HCT116 (cell line): ENCODE results near the gene TTLL5. TPM values are rescaled to one million over a fixed set of nuclear protein-coding genes. Genes with fewer than 3 reads are reported as not detected.

ENCODE experiments used
- ATAC-seq: fragments of 200-7000 bp; cut with Tn5 transposase; 2 replicates; pipeline ENCODE4 v1.9.1; 2020; ENCODE audit warnings: mild to moderate bottlenecking, moderate library complexity
- BruUV-seq: library from RNA; stranded (reverse); fragments of 400-500 nt; replicated peaks from 2 replicates; lab custom pipeline; 2021; lab: Mats Ljungman, UMichigan
- CTCF ChIA-PET: fragments of 300-600 bp; sonication (Branson Sonifier 250); formaldehyde crosslinking; loops from one replicate; lab custom pipeline; 2021; ENCODE audit warnings: antibody characterized with exemption; lab: Charles Lee
- POLR2A ChIA-PET: fragments of 300-600, 350-600 bp; sonication (Branson Sonifier 250); formaldehyde crosslinking; loops from one replicate; lab custom pipeline; 2021; ENCODE audit warnings: antibody characterized with exemption; lab: Charles Lee
- RAD21 ChIA-PET, 2 experiments: fragments of 300-600 bp; sonication (Branson Sonifier 250); formaldehyde crosslinking; loops; one replicate each; lab custom pipeline; 2023; ENCODE audit warnings: low total read pairs in 2 of 2; ENCODE audit not compliant: uncharacterized antibody in 2 of 2, unreplicated experiment in 2 of 2, low non-redundant PET in 1 of 2; lab: Charles Lee
- DNase-seq: peaks from one replicate; pipeline ENCODE4 v3.0.0-alpha.2; 2010; ENCODE audit warnings: low read depth, low spot score
- H2AFZ ChIP-seq: fragments of 200-600 bp; shearing (Covaris generic), sonication (generic); 2 replicates; pipeline ENCODE4 v1.6.1; 2017; ENCODE audit warnings: low read depth, mixed run types, mixed read lengths, antibody characterized with exemption, low read length; ENCODE audit not compliant: poor library complexity, severe bottlenecking
- H3K27ac ChIP-seq: 2 replicates; pipeline ENCODE4 v1.5.1; 2012; ENCODE audit warnings: low read depth, low read length
- H3K27me3 ChIP-seq: fragments of 200-600 bp; sonication (generic); 2 replicates; pipeline ENCODE4 v1.6.1; 2016; ENCODE audit warnings: mixed run types, low read length, mixed read lengths; ENCODE audit not compliant: insufficient read depth
- H3K36me3 ChIP-seq, 2 experiments: fragments of 200-500 bp in 1 of 2; fragments of 200-600 bp in 1 of 2; sonication (Bioruptor generic) in 1 of 2; sonication (generic) in 1 of 2; 2 replicates each; pipeline versions ENCODE4 v1.5.1 to v1.6.1; 2014 to 2016; ENCODE audit warnings: low read length in 2 of 2, inconsistent platforms in 1 of 2, mixed read lengths in 1 of 2, mixed run types in 1 of 2; ENCODE audit not compliant: insufficient read depth in 2 of 2, control insufficient read depth in 1 of 2
- H3K4me1 ChIP-seq, 2 experiments: fragments of 200-600 bp in 1 of 2; sonication (generic) in 1 of 2; 2 replicates each; pipeline versions ENCODE4 v1.5.1 to v1.6.1; 2012 to 2017; ENCODE audit warnings: low read length in 2 of 2, inconsistent platforms in 1 of 2, mild to moderate bottlenecking in 1 of 2, mixed read lengths in 1 of 2, mixed run types in 1 of 2, moderate library complexity in 1 of 2; ENCODE audit not compliant: insufficient read depth in 2 of 2, control insufficient read depth in 1 of 2
- H3K4me2 ChIP-seq: fragments of 200-600 bp; sonication (generic); 2 replicates; pipeline ENCODE4 v1.6.1; 2017; ENCODE audit warnings: mixed run types, low read length, mixed read lengths
- H3K4me3 ChIP-seq, 2 experiments: fragments of 200-600 bp in 1 of 2; sonication (generic) in 1 of 2; replicated peaks in 1 of 2; 2 replicates each; pipeline ENCODE4 v1.5.1; 2011 to 2016; ENCODE audit warnings: low read length in 2 of 2, control low read depth in 1 of 2, low read depth in 1 of 2, mild to moderate bottlenecking in 1 of 2, mixed read lengths in 1 of 2, mixed run types in 1 of 2
- H3K79me2 ChIP-seq: fragments of 200-600 bp; sonication (generic); 2 replicates; pipeline ENCODE4 v1.6.1; 2017; ENCODE audit warnings: mild to moderate bottlenecking, mixed run types, low read length, moderate library complexity, mixed read lengths; ENCODE audit not compliant: insufficient read depth
- H3K9ac ChIP-seq: fragments of 200-600 bp; sonication (generic); 2 replicates; pipeline ENCODE4 v1.6.1; 2016; ENCODE audit warnings: low read length, mixed read lengths
- H3K9me2 ChIP-seq: fragments of 200-600 bp; sonication (generic), shearing (Covaris generic); 2 replicates; pipeline ENCODE4 v1.6.1; 2017; ENCODE audit warnings: mixed run types, mild to moderate bottlenecking, moderate library complexity; ENCODE audit not compliant: insufficient read depth
- H3K9me3 ChIP-seq, 2 experiments: fragments of 200-500 bp in 1 of 2; fragments of 200-600 bp in 1 of 2; sonication (Bioruptor generic) in 1 of 2; sonication (generic) in 1 of 2; 2 replicates each; pipeline ENCODE4 v1.6.1; 2014 to 2017; ENCODE audit warnings: low read length in 2 of 2, mixed read lengths in 2 of 2, inconsistent platforms in 1 of 2, low read depth in 1 of 2, mild to moderate bottlenecking in 1 of 2, mixed run types in 1 of 2, moderate library complexity in 1 of 2; ENCODE audit not compliant: control insufficient read depth in 1 of 2, insufficient read depth in 1 of 2
- H4K20me1 ChIP-seq: fragments of 200-600 bp; sonication (generic), shearing (Covaris generic); 2 replicates; pipeline ENCODE4 v1.6.1; 2017; ENCODE audit warnings: mixed run types, mild to moderate bottlenecking, moderate library complexity; ENCODE audit not compliant: insufficient read depth
- ATF3 ChIP-seq: IDR thresholded peaks from 2 replicates; pipeline ENCODE4 v1.6.1; 2012
- CBX3 ChIP-seq: IDR thresholded peaks from 2 replicates; pipeline ENCODE4 v1.6.1; 2012; ENCODE audit warnings: low read depth
- CEBPB ChIP-seq: IDR thresholded peaks from 2 replicates; pipeline ENCODE4 v1.6.1; 2012; ENCODE audit warnings: low read depth
- CTCF ChIP-seq, 3 experiments: fragments of 200-600 bp in 1 of 3; sonication (generic) in 1 of 3; IDR thresholded peaks in 2 of 3; conservative IDR thresholded peaks in 1 of 3; 2 replicates each; pipeline ENCODE4 v1.5.1; 2012 to 2017; ENCODE audit warnings: low read depth in 2 of 3, low read length in 2 of 3, antibody characterized with exemption in 1 of 3, borderline replicate concordance in 1 of 3, control low read depth in 1 of 3, mild to moderate bottlenecking in 1 of 3, mixed read lengths in 1 of 3, mixed run types in 1 of 3, moderate library complexity in 1 of 3; ENCODE audit not compliant: insufficient read depth in 1 of 3
- EGR1 ChIP-seq: IDR thresholded peaks from 2 replicates; pipeline ENCODE4 v1.6.1; 2012; ENCODE audit warnings: low read depth
- EZH2 ChIP-seq: fragments of 200-600 bp; sonication (generic); IDR thresholded peaks from 2 replicates; pipeline ENCODE4 v1.6.1; 2017; ENCODE audit warnings: antibody characterized with exemption, mixed run types
- POLR2A ChIP-seq: IDR thresholded peaks from 2 replicates; pipeline ENCODE4 v1.7.0; 2011; ENCODE audit warnings: borderline replicate concordance; ENCODE audit not compliant: insufficient read depth, insufficient read length; ENCODE audit errors: extremely low read depth
- POLR2AphosphoS5 ChIP-seq: IDR thresholded peaks from 2 replicates; pipeline ENCODE4 v1.6.1; 2011; ENCODE audit warnings: mild to moderate bottlenecking, low read depth, low read length, moderate library complexity
- RAD21 ChIP-seq: IDR thresholded peaks from 2 replicates; pipeline ENCODE4 v1.6.1; 2012; ENCODE audit warnings: low read depth, mild to moderate bottlenecking
- SIN3A ChIP-seq: IDR thresholded peaks from 2 replicates; pipeline ENCODE4 v1.6.1; 2012; ENCODE audit warnings: low read depth
- SP1 ChIP-seq: IDR thresholded peaks from 2 replicates; pipeline ENCODE4 v1.6.1; 2012; ENCODE audit warnings: low read depth
- YY1 ChIP-seq: IDR thresholded peaks from 2 replicates; pipeline ENCODE4 v1.6.1; 2011; ENCODE audit warnings: low read length, low read depth, moderate library complexity, mild to moderate bottlenecking; ENCODE audit not compliant: insufficient replicate concordance; ENCODE audit errors: extremely low read depth
- ZFX ChIP-seq: fragments of 450-650 bp; IDR thresholded peaks from 2 replicates; pipeline ENCODE4 v1.6.1; 2017
- ZNF274 ChIP-seq: fragments of 200-500 bp; sonication (Bioruptor generic); IDR thresholded peaks from 2 replicates; pipeline ENCODE4 v1.6.1; 2014; ENCODE audit warnings: mild to moderate bottlenecking, low read depth, low read length, inconsistent platforms
- intact Hi-C: fragments of 100-400 bp; cut with micrococcal nuclease; formaldehyde crosslinking; loops from 2 replicates; pipeline ENCODE4 v1.10.0; 2022
- total RNA-seq: library from RNA; stranded (reverse); gene quantifications from one replicate; pipeline ENCODE4 v1.2.1, GENCODE V29; 2021; ENCODE audit not compliant: unreplicated experiment
- TF ChIP-seq, protein P1 (sequence below): IDR thresholded peaks from 2 replicates; pipeline ENCODE4 v1.6.1; 2012; ENCODE audit warnings: low read depth

The TTLL5 gene
- total RNA-seq, 1 experiment from 2014 or later: 26.2 TPM

DNA sequence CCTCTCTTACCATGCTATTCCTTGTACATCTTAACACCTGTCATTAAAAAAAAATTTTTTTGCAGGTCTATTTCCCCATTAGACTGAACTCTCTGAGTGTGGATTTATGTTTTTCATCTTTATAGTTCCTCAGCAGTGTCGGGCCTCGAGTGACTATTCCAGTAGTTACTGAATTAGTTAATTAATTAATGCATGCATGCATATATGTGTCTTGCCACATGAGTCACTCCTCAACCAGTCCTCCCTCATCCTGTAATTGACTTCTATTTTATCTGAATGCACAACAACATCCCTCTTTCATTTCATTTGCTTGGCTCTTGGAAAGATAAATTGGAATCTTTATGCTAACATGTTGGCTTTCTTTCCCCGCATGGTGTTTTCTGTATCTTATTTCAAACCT is 36.0 kb upstream of the TTLL5 start:
- intact Hi-C loops: no loop called here
- BruUV-seq: no TSS peak
- Histone ChIP-seq H4K20me1 (no peaks in the 10 kb centered on the region), H3K79me2 (no peaks in the 10 kb centered on the region), H3K9me3 (no peaks in the 10 kb centered on the region), H3K27me3 (no peaks in the 10 kb centered on the region), H3K9me2 (no peaks in the 10 kb centered on the region), H3K4me1 (no peaks in the 10 kb centered on the region), H3K4me3 (no peak overlapping the region), H3K36me3 (no peaks in the 10 kb centered on the region), H3K9ac (no peak overlapping the region), H3K27ac (no peak overlapping the region), H2AFZ (no peak overlapping the region), H3K4me2 (no peak overlapping the region)
- TF ChIP-seq ZNF274: no peak
- TF ChIP-seq CEBPB: no peak
- TF ChIP-seq ATF3: no peak
- ChIA-PET CTCF (no interaction called here), RAD21 (no interaction called here), POLR2A (no interaction called here)
- ATAC-seq: no peak
- DNase-seq: no peak

DNA sequence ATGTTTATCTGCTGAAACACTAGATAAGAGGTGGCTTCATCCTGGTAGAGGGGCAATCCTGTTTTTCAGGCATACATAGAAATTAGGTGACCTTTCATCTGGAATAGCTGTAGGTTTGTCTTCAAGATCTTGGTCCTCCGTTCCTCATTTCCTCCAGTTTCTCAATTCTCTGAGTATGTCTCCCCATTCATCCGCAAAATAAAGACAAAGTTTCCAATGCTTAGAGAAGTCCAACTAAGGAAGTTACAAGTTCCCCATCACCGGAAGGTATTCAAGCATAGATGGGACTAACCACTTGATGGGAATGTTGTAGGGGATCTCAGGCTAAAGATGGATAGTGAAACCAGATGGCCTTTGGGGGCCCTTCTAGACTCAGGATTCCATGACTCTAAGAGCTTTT is 34.6 kb upstream of the TTLL5 start:
- intact Hi-C loops: no loop called here
- no peak for TF ChIP-seq SIN3A
- TF ChIP-seq ATF3: no peak
- no peak for TF ChIP-seq CEBPB
- no peak for TF ChIP-seq EZH2
- no peak for TF ChIP-seq POLR2A
- TF ChIP-seq CTCF (IDR thresholded peaks at IDR 0.05 in 2 of 3, conservative IDR thresholded peaks at IDR 0.05 in 1 of 3; ENCODE audit: borderline replicate concordance in 1 of 3, insufficient read depth in 1 of 3, low read depth in 2 of 3, low read length in 2 of 3): no peak
- TF ChIP-seq ZNF274: no peak
- TF ChIP-seq, protein P1, sequence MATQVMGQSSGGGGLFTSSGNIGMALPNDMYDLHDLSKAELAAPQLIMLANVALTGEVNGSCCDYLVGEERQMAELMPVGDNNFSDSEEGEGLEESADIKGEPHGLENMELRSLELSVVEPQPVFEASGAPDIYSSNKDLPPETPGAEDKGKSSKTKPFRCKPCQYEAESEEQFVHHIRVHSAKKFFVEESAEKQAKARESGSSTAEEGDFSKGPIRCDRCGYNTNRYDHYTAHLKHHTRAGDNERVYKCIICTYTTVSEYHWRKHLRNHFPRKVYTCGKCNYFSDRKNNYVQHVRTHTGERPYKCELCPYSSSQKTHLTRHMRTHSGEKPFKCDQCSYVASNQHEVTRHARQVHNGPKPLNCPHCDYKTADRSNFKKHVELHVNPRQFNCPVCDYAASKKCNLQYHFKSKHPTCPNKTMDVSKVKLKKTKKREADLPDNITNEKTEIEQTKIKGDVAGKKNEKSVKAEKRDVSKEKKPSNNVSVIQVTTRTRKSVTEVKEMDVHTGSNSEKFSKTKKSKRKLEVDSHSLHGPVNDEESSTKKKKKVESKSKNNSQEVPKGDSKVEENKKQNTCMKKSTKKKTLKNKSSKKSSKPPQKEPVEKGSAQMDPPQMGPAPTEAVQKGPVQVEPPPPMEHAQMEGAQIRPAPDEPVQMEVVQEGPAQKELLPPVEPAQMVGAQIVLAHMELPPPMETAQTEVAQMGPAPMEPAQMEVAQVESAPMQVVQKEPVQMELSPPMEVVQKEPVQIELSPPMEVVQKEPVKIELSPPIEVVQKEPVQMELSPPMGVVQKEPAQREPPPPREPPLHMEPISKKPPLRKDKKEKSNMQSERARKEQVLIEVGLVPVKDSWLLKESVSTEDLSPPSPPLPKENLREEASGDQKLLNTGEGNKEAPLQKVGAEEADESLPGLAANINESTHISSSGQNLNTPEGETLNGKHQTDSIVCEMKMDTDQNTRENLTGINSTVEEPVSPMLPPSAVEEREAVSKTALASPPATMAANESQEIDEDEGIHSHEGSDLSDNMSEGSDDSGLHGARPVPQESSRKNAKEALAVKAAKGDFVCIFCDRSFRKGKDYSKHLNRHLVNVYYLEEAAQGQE: no peak
- no peak for TF ChIP-seq EGR1
- TF ChIP-seq SP1: no peak
- no peak for TF ChIP-seq POLR2AphosphoS5
- no peak for TF ChIP-seq YY1
- TF ChIP-seq RAD21: no peak
- no peak for TF ChIP-seq CBX3
- TF ChIP-seq ZFX: no peak
- BruUV-seq: no TSS peak
- Histone ChIP-seq H4K20me1 (no peaks in the 10 kb centered on the region), H3K79me2 (no peaks in the 10 kb centered on the region), H3K27ac (no peak overlapping the region), H3K4me1 (no peaks in the 10 kb centered on the region), H3K4me3 (no peak overlapping the region), H2AFZ (no peak overlapping the region), H3K4me2 (no peak overlapping the region), H3K27me3 (no peaks in the 10 kb centered on the region), H3K9me3 (no peaks in the 10 kb centered on the region), H3K36me3 (no peaks in the 10 kb centered on the region), H3K9ac (no peak overlapping the region), H3K9me2 (no peaks in the 10 kb centered on the region)
- ChIA-PET POLR2A (no interaction called here), RAD21 (no interaction called here), CTCF (no interaction called here)
- ATAC-seq (no peak), DNase-seq (no peak)
